ENCODE measurements around the gene SHLD2. TPM values are rescaled to one million over a fixed set of nuclear protein-coding genes. Genes with fewer than 3 reads are reported as not detected.

SHLD2 gene
- total and polyA plus RNA-seq, 2 of the 13 experiments (the other 11 are each of a cell fraction or from before 2014, with no cell fraction given), result 25.7 to 53.7 TPM

GRCh38 chr10:87092861-87093631, 2.0 kb upstream of the SHLD2 start (continued):
- TF ChIP-seq FOXA1 (IDR thresholded peaks at IDR 0.05) (no peak), FOXA1 (CRISPR knock-in tag; IDR thresholded peaks at IDR 0.05) (peak; percentile 71; the same call in 1 of the 2 replicates), POLR2G (IDR thresholded peaks at IDR 0.05; ENCODE audit: low read depth, low read length) (peak; percentile 88), ZSCAN29 (CRISPR knock-in tag; conservative IDR thresholded peaks at IDR 0.05) (0 out of 2 replicates have a peak, but pooled peaks have one; percentile 13), POLR2AphosphoS2 (IDR thresholded peaks at IDR 0.05; ENCODE audit: low read depth, low read length) (no peak), TCF7 (IDR thresholded peaks at IDR 0.05; ENCODE audit: low read depth) (peak; percentile 53), ZNF276 (CRISPR knock-in tag; IDR thresholded peaks at IDR 0.05; ENCODE audit: low read depth) (no peak), ZNF770 (CRISPR knock-in tag; IDR thresholded peaks at IDR 0.05) (no peak), FOXK1 (CRISPR knock-in tag; IDR thresholded peaks at IDR 0.05; ENCODE audit: borderline replicate concordance, low read depth) (peak; percentile 5; the same call in 1 of the 2 replicates), CREB1 (IDR thresholded peaks at IDR 0.05) (no peak), CREB1 (CRISPR knock-in tag; IDR thresholded peaks at IDR 0.05) (0 out of 2 replicates have a peak, but pooled peaks have one; percentile 27), GABPA (IDR thresholded peaks at IDR 0.05; ENCODE audit: low read depth, low read length) (no peak), GABPA (CRISPR knock-in tag; IDR thresholded peaks at IDR 0.05; ENCODE audit: low read depth) (peak; percentile 37; the same call in 1 of the 2 replicates), MBNL3 (CRISPR knock-in tag; conservative IDR thresholded peaks at IDR 0.05) (no peak), TEAD2 (CRISPR knock-in tag; IDR thresholded peaks at IDR 0.05) (no peak), ZEB1 (IDR thresholded peaks at IDR 0.05; ENCODE audit: insufficient replicate concordance, low read depth) (no peak), CEBPB (IDR thresholded peaks at IDR 0.05; ENCODE audit: borderline replicate concordance, low read depth, low read length) (peak; percentile 76), ZNF597 (CRISPR knock-in tag; IDR thresholded peaks at IDR 0.05) (no peak), SIX4 (CRISPR knock-in tag; IDR thresholded peaks at IDR 0.05) (no peak), PAX8 (CRISPR knock-in tag; IDR thresholded peaks at IDR 0.05; ENCODE audit: borderline replicate concordance) (no peak), IRF1 (CRISPR knock-in tag; IDR thresholded peaks at IDR 0.05; ENCODE audit: low read depth) (no peak), TP53 (CRISPR knock-in tag; conservative IDR thresholded peaks at IDR 0.05) (no peak), CENPT (CRISPR knock-in tag; IDR thresholded peaks at IDR 0.05; ENCODE audit: low read depth) (no peak), ZNF292 (CRISPR knock-in tag; IDR thresholded peaks at IDR 0.05; ENCODE audit: borderline replicate concordance, low read depth) (no peak)
